OCI-LY7 (cell line): Measurements from ENCODE around the gene EBF3. TPM values are rescaled to one million over a fixed set of nuclear protein-coding genes. Genes with fewer than 3 reads are reported as not detected.

Experiments used
- BruUV-seq: library from RNA; stranded (reverse); fragments of 400-500 nt; replicated peaks from 2 replicates; lab custom pipeline; 2021; lab: Mats Ljungman, UMichigan
- CTCF ChIA-PET: fragments of 300-600 bp; sonication (Branson Sonifier 250); formaldehyde crosslinking; loops from one replicate; lab custom pipeline; 2022; ENCODE audit warnings: antibody characterized with exemption; ENCODE audit not compliant: unreplicated experiment; lab: Charles Lee
- POLR2A ChIA-PET: fragments of 300-600 bp; sonication (Branson Sonifier 250); formaldehyde crosslinking; loops from one replicate; lab custom pipeline; 2022; ENCODE audit warnings: antibody characterized with exemption; lab: Charles Lee
- DNase-seq: peaks from one replicate; pipeline ENCODE4 v3.0.0-alpha.2; 2015; ENCODE audit warnings: low spot score
- H2AFZ ChIP-seq: fragments of 200-600 bp; sonication (generic), shearing (Covaris generic); 2 replicates; pipeline ENCODE4 v1.6.1; 2014; ENCODE audit warnings: mild to moderate bottlenecking, antibody characterized with exemption, low read length, moderate library complexity
- H3K27ac ChIP-seq: fragments of 200-600 bp; sonication (generic); 2 replicates; pipeline ENCODE4 v1.5.1; 2014; ENCODE audit warnings: mixed run types, low read depth, mild to moderate bottlenecking, moderate library complexity, low read length, inconsistent platforms; ENCODE audit not compliant: poor library complexity, severe bottlenecking
- H3K36me3 ChIP-seq: fragments of 200-600 bp; sonication (generic); 2 replicates; pipeline ENCODE4 v1.6.1; 2014; ENCODE audit warnings: mild to moderate bottlenecking, antibody characterized with exemption, low read length, moderate library complexity, mixed read lengths; ENCODE audit not compliant: insufficient read depth
- H3K4me1 ChIP-seq: fragments of 200-600 bp; sonication (generic); 2 replicates; pipeline ENCODE4 v1.5.1; 2014; ENCODE audit warnings: mild to moderate bottlenecking, low read length; ENCODE audit not compliant: insufficient read depth, poor library complexity, severe bottlenecking
- H3K4me2 ChIP-seq: fragments of 200-600 bp; sonication (generic); 2 replicates; pipeline ENCODE4 v1.6.1; 2014; ENCODE audit warnings: mild to moderate bottlenecking, low read length
- H3K4me3 ChIP-seq: fragments of 200-600 bp; sonication (generic); 2 replicates; pipeline ENCODE4 v1.5.1; 2014; ENCODE audit warnings: mild to moderate bottlenecking, low read depth, low read length; ENCODE audit not compliant: poor library complexity, severe bottlenecking
- H3K79me2 ChIP-seq: fragments of 200-600 bp; sonication (generic); 2 replicates; pipeline ENCODE4 v1.6.1; 2016; ENCODE audit warnings: low read depth, mild to moderate bottlenecking, low read length, moderate library complexity, mixed read lengths; ENCODE audit not compliant: insufficient read depth
- H3K9me2 ChIP-seq: fragments of 200-600 bp; sonication (generic); 2 replicates; pipeline ENCODE4 v1.6.1; 2016; ENCODE audit warnings: mild to moderate bottlenecking, low read length, mixed read lengths; ENCODE audit not compliant: insufficient read depth
- H3K9me3 ChIP-seq: fragments of 200-600 bp; sonication (generic); 2 replicates; pipeline ENCODE4 v1.6.1; 2014; ENCODE audit warnings: mild to moderate bottlenecking, mixed run types, low read length, mixed read lengths
- H4K20me1 ChIP-seq: fragments of 200-600 bp; sonication (generic); 2 replicates; pipeline ENCODE4 v1.6.1; 2014; ENCODE audit warnings: mild to moderate bottlenecking, antibody characterized with exemption, low read length, moderate library complexity, mixed read lengths; ENCODE audit not compliant: insufficient read depth
- EZH2phosphoT487 ChIP-seq: fragments of 200-600 bp; sonication (generic); IDR thresholded peaks from 2 replicates; pipeline ENCODE4 v1.6.1; 2018; ENCODE audit warnings: low read depth, borderline replicate concordance, mild to moderate bottlenecking, mixed run types, antibody characterized with exemption, low read length, moderate library complexity, mixed read lengths
- intact Hi-C: fragments of 100-400 bp; cut with micrococcal nuclease; formaldehyde crosslinking; loops from one replicate; pipeline ENCODE4 v1.10.0; 2022; ENCODE audit not compliant: unreplicated experiment
- total RNA-seq, 2 experiments: library from RNA; depleted of rRNA in 1 of 2; stranded (reverse); fragments of >200 nt in 1 of 2; shearing (Covaris generic) in 1 of 2; gene quantifications; 2 replicates each; pipeline ENCODE4 v1.2.3, GENCODE V29; 2014 to 2022
- TF ChIP-seq, protein P1 (sequence below): fragments of 200-600 bp; sonication (generic); conservative IDR thresholded peaks from 2 replicates; pipeline ENCODE4 v1.5.1; 2014; ENCODE audit warnings: mild to moderate bottlenecking, antibody characterized with exemption, low read length, moderate library complexity, mixed read lengths

Gene EBF3
- total RNA-seq, 2 experiments from 2014 or later: not detected

DNA sequence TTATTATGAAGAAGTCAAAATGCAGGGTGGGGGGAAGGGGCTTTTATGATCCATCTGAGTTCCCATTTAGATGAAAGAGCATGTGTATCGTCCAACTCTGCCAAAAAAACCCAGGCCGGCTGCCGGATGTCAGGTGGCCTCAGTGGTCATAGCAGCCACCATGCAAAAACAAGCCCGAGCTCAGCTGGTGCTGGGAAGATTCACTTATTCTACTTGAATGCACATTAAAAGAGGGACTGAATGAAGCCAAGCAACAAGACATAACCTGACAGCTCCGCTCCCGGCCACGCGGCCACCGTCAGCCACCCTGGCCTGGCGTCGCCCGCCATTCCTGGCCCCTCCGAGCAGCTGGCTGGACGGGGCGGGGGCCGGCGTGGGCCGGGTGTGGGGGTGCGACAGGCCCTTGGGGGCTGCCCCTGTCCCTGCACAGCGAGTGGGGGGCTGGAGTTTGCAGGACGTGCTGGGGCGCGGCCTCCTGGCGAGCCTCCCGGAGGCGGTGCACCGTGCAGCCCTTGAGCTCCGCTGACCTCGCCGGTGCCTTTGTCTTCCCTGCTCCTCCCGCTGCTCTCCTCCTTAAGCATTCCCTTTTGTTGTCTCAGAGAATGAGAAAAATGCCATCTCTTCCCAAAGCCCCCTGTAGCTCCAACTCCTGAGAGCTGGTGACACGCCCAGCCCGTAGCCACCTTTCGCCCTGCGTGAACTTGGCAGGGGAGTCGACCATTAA is 67.8 kb downstream of the EBF3 start:
- Histone ChIP-seq H3K79me2 (no peaks in the 10 kb centered on the region), H2AFZ (no peak overlapping the region), H3K4me1 (no peaks in the 10 kb centered on the region), H3K36me3 (no peaks in the 10 kb centered on the region), H3K4me3 (no peak overlapping the region), H3K4me2 (no peak overlapping the region), H3K27ac (no peak overlapping the region), H3K9me3 (no peaks in the 10 kb centered on the region), H4K20me1 (no peaks in the 10 kb centered on the region), H3K9me2 (no peaks in the 10 kb centered on the region)
- DNase-seq: no peak
- CTCF ChIA-PET: no interaction called here
- intact Hi-C loops: no loop called here
- TF ChIP-seq EZH2phosphoT487: no peak
- TF ChIP-seq, protein P1, sequence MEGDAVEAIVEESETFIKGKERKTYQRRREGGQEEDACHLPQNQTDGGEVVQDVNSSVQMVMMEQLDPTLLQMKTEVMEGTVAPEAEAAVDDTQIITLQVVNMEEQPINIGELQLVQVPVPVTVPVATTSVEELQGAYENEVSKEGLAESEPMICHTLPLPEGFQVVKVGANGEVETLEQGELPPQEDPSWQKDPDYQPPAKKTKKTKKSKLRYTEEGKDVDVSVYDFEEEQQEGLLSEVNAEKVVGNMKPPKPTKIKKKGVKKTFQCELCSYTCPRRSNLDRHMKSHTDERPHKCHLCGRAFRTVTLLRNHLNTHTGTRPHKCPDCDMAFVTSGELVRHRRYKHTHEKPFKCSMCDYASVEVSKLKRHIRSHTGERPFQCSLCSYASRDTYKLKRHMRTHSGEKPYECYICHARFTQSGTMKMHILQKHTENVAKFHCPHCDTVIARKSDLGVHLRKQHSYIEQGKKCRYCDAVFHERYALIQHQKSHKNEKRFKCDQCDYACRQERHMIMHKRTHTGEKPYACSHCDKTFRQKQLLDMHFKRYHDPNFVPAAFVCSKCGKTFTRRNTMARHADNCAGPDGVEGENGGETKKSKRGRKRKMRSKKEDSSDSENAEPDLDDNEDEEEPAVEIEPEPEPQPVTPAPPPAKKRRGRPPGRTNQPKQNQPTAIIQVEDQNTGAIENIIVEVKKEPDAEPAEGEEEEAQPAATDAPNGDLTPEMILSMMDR: no peak
- POLR2A ChIA-PET: interaction anchor here (0.7 kb wide), 1 partner anchor 781 kb away, joined by 4 read pairs; no protein-coding TSS in a partner anchor
- no TSS peak for BruUV-seq

DNA sequence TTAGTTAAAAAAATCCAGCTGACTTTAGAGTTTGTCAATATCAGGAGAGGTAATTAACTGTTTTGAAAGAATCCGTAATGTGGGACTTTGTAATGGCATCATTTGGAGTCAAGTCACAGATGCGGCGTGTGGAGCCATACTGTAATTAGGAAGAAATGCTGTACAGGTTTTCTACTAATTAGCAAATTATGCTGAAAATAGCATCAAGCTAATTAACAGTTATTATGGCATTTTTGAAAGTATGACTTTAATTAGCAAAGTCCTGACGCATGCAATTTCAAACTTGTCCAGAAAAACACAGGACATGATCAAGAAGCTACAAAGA is 68.3 kb downstream of the EBF3 start:
- CTCF ChIA-PET: no interaction called here
- POLR2A ChIA-PET: interaction anchor here (0.7 kb wide), 1 partner anchor 780 kb away, joined by 4 read pairs; no protein-coding TSS in a partner anchor
- intact Hi-C loops: no loop called here
- H3K9me2 ChIP-seq: no peaks in the 10 kb centered on the region
- H3K27ac ChIP-seq: no peak overlapping the region
- no peaks in the 10 kb centered on the region for H4K20me1 ChIP-seq
- no peak overlapping the region for H3K4me3 ChIP-seq
- H3K9me3 ChIP-seq: no peaks in the 10 kb centered on the region
- H3K36me3 ChIP-seq: no peaks in the 10 kb centered on the region
- no TSS peak for BruUV-seq
- no peak overlapping the region for H3K4me2 ChIP-seq
- DNase-seq: no peak
- H2AFZ ChIP-seq: no peak overlapping the region
- TF ChIP-seq, protein P1: no peak
- TF ChIP-seq EZH2phosphoT487: no peak
- H3K79me2 ChIP-seq: no peaks in the 10 kb centered on the region
- no peaks in the 10 kb centered on the region for H3K4me1 ChIP-seq

DNA sequence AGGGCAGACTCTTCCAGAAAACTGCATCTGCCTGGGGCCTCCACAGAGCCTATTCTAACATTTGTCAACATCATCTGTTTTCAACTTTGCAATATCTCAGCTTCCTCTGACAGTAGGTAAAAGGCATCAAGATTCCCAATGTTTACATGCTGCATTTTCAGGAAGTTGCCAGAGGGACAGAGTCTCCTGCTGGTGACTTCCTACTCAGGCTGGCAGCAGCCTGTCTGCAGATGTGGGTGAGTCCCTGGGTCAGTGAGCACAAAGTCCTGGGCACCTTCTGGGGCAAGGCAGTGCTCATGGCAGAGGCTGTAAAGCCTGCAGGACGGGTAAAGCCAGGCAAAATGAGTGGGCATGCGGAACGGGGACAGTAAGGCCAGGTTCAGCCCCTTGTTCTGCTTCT is 69.4 kb downstream of the EBF3 start:
- Histone ChIP-seq H3K4me1 (no peaks in the 10 kb centered on the region), H4K20me1 (no peaks in the 10 kb centered on the region), H3K9me2 (no peaks in the 10 kb centered on the region), H3K9me3 (no peaks in the 10 kb centered on the region), H3K27ac (no peak overlapping the region), H2AFZ (no peak overlapping the region), H3K79me2 (no peaks in the 10 kb centered on the region), H3K4me3 (no peak overlapping the region), H3K36me3 (no peaks in the 10 kb centered on the region), H3K4me2 (no peak overlapping the region)
- POLR2A ChIA-PET: interaction anchor here (0.8 kb wide), 1 partner anchor 117 kb away, joined by 4 read pairs; no protein-coding TSS in a partner anchor
- TF ChIP-seq, protein P1: no peak
- no peak for TF ChIP-seq EZH2phosphoT487
- DNase-seq: no peak
- intact Hi-C loops: no loop called here
- CTCF ChIA-PET: no interaction called here
- BruUV-seq: no TSS peak
